Neural cell (in vitro differentiated cells): ENCODE measurements around the gene ERVW-1. TPM values are rescaled to one million over a fixed set of nuclear protein-coding genes. Genes with fewer than 3 reads are reported as not detected.
"Not testable (repeated sequence)": the region's sequence is repeated elsewhere in the genome, so short reads cannot be mapped to it uniquely, and the experiment has no call there.

Source experiments
- H2AFZ ChIP-seq: fragments of 200-600, 300-800 bp; sonication (generic), shearing (Covaris generic); 2 replicates; pipeline ENCODE4 v1.6.0; 2014; ENCODE audit warnings: low read depth, mild to moderate bottlenecking, antibody characterized with exemption, low read length, moderate library complexity
- H3F3A ChIP-seq: fragments of 200-600 bp; shearing (Covaris generic); 2 replicates; pipeline ENCODE4 v1.6.1; 2016; ENCODE audit warnings: mild to moderate bottlenecking, moderate library complexity, mixed read lengths, antibody characterized with exemption, low read length; ENCODE audit not compliant: insufficient read depth, poor library complexity, severe bottlenecking
- H3K27ac ChIP-seq: fragments of 200-600, 300-800 bp; sonication (generic), shearing (Covaris generic); 2 replicates; pipeline ENCODE4 v1.5.1; 2014; ENCODE audit warnings: mild to moderate bottlenecking, low read length, moderate library complexity
- H3K27me3 ChIP-seq: fragments of 300-800, 200-600 bp; sonication (generic), shearing (Covaris generic); 2 replicates; pipeline ENCODE4 v1.6.0; 2014; ENCODE audit warnings: mild to moderate bottlenecking, low read depth, low read length, moderate library complexity; ENCODE audit not compliant: insufficient read depth
- H3K36me3 ChIP-seq: fragments of 300-800, 200-600 bp; sonication (generic), shearing (Covaris generic); 2 replicates; pipeline ENCODE4 v1.5.1; 2014; ENCODE audit warnings: mild to moderate bottlenecking, antibody characterized with exemption, low read length, moderate library complexity; ENCODE audit not compliant: insufficient read depth
- H3K4me2 ChIP-seq: fragments of 300-800, 200-600 bp; sonication (generic), shearing (Covaris generic); 2 replicates; pipeline ENCODE4 v1.6.0; 2014; ENCODE audit warnings: mild to moderate bottlenecking, low read length
- H3K4me3 ChIP-seq: fragments of 300-800, 200-600 bp; sonication (generic), shearing (Covaris generic); 2 replicates; pipeline ENCODE4 v1.5.1; 2014; ENCODE audit warnings: mild to moderate bottlenecking, low read length, moderate library complexity
- H3K79me2 ChIP-seq: fragments of 200-600 bp; shearing (Covaris generic); replicated peaks from 2 replicates; pipeline ENCODE4 v1.6.0; 2014; ENCODE audit warnings: mild to moderate bottlenecking, low read length, moderate library complexity; ENCODE audit not compliant: insufficient read depth
- H3K9ac ChIP-seq: fragments of 300-800, 200-600 bp; sonication (generic), shearing (Covaris generic); 2 replicates; pipeline ENCODE4 v1.6.1; 2016; ENCODE audit warnings: mild to moderate bottlenecking, low read length, mixed read lengths
- H3K9me2 ChIP-seq: fragments of 200-600 bp; shearing (Covaris generic); 2 replicates; pipeline ENCODE4 v1.6.1; 2016; ENCODE audit warnings: mild to moderate bottlenecking, low read length, mixed read lengths; ENCODE audit not compliant: insufficient read depth
- H3K9me3 ChIP-seq: fragments of 200-600, 300-800 bp; sonication (generic), shearing (Covaris generic); 2 replicates; pipeline ENCODE4 v1.6.1; 2016; ENCODE audit warnings: mild to moderate bottlenecking, mixed run types, low read length, moderate library complexity, mixed read lengths
- H4K20me1 ChIP-seq: fragments of 200-600 bp; shearing (Covaris generic); 2 replicates; pipeline ENCODE4 v1.6.1; 2016; ENCODE audit warnings: mild to moderate bottlenecking, mixed run types; ENCODE audit not compliant: insufficient read depth
- EP300 ChIP-seq: fragments of 450-650 bp; conservative IDR thresholded peaks from 2 replicates; pipeline ENCODE4 v1.6.1; 2014; ENCODE audit warnings: antibody characterized with exemption, mild to moderate bottlenecking, moderate library complexity; ENCODE audit not compliant: poor library complexity, severe bottlenecking
- EZH2 ChIP-seq: fragments of 200-600, 300-800 bp; shearing (Covaris generic), sonication (generic); IDR thresholded peaks from 2 replicates; pipeline ENCODE4 v1.6.1; 2014; ENCODE audit warnings: antibody characterized with exemption, low read length, borderline replicate concordance, mild to moderate bottlenecking; ENCODE audit not compliant: insufficient read depth, poor library complexity, severe bottlenecking
- MXI1 ChIP-seq: fragments of 450-650 bp; conservative IDR thresholded peaks from 2 replicates; pipeline ENCODE4 v1.6.1; 2014; ENCODE audit warnings: antibody characterized with exemption, mild to moderate bottlenecking; ENCODE audit not compliant: poor library complexity, severe bottlenecking
- POLR2AphosphoS5 ChIP-seq: IDR thresholded peaks from 2 replicates; pipeline ENCODE4 v1.6.1; 2012
- RAD21 ChIP-seq: fragments of 450-650 bp; conservative IDR thresholded peaks from 2 replicates; pipeline ENCODE4 v1.6.1; 2014; ENCODE audit warnings: antibody characterized with exemption, mild to moderate bottlenecking, moderate library complexity
- SMC3 ChIP-seq: fragments of 450-650 bp; conservative IDR thresholded peaks from 2 replicates; pipeline ENCODE4 v1.6.1; 2014; ENCODE audit warnings: antibody characterized with exemption, mild to moderate bottlenecking, moderate library complexity; ENCODE audit not compliant: poor library complexity
- TAF1 ChIP-seq: IDR thresholded peaks from 2 replicates; pipeline ENCODE4 v1.6.1; 2012; ENCODE audit warnings: low read depth
- polyA plus RNA-seq: library from polyadenylated mRNA; depleted of rRNA; stranded (reverse); fragments of >200 nt; gene quantifications from 2 replicates; pipeline ENCODE4 v1.2.3, GENCODE V29; 2014
- TF ChIP-seq, protein P1 (sequence below): IDR thresholded peaks from 2 replicates; pipeline ENCODE4 v1.6.1; 2012; ENCODE audit warnings: borderline replicate concordance
- TF ChIP-seq, protein P2 (sequence below): fragments of 450-650 bp; IDR thresholded peaks from 2 replicates; pipeline ENCODE4 v1.5.1; 2014; ENCODE audit warnings: antibody characterized with exemption, mild to moderate bottlenecking, moderate library complexity; ENCODE audit not compliant: poor library complexity, severe bottlenecking

ERVW-1 gene
- polyA plus RNA-seq, 1 donor from 2014 or later = not detected

DNA sequence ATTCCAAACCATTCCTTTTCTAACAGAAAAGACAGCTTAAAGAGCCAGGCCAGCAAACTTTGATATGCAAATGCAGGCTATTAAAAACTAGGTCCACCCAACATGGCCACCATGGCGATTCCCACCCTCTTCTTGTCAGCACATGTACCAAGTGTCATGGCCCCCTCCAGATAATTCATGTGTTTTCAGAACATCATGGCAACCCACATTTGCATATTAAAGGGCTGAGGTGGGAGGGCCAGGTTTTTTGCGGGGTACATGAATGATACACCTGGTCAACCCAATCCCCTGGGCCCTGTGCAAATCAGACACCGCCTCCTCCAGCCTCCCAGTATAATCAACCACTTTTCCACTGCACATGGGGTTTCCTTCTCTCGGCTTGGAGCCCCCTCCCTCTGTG, 965 bp upstream of the ERVW-1 start:
- Histone ChIP-seq H4K20me1 (no peaks in the 10 kb centered on the region), H3K27me3 (no peaks in the 10 kb centered on the region), H3K4me3 (no peak overlapping the region)

DNA sequence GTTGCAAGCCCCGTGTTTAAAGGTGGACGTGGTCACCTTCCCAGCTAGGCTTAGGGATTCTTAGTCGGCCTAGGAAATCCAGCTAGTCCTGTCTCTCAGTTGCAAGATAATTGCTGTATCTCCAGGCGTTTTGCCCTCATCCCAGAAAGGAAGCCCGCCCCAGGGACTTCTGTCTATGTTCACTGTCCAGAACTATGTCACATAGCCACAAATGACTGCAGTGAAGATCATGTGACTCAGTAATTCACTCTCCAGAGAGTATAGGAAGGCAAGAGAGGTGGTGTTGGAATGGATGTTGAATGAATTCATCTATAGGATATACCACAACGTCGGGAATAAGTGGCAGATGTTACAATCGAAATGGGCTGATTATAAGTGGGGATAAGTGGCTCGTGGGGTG, 349 bp upstream of the ERVW-1 start:
- Histone ChIP-seq H3K4me2 (no peak overlapping the region), H4K20me1 (no peaks in the 10 kb centered on the region), H3K27me3 (no peaks in the 10 kb centered on the region), H3K36me3 (no peaks in the 10 kb centered on the region), H3F3A (no peaks in the 10 kb centered on the region), H3K9ac (no peak overlapping the region), H2AFZ (no peak overlapping the region), H3K9me2 (no peaks in the 10 kb centered on the region), H3K9me3 (no peaks in the 10 kb centered on the region), H3K79me2 (no peaks in the 10 kb centered on the region), H3K4me3 (no peak overlapping the region), H3K27ac (no peak overlapping the region)
- TF ChIP-seq EP300 = no peak
- no peak for TF ChIP-seq MXI1
- TF ChIP-seq RAD21 = no peak
- TF ChIP-seq, protein P1, sequence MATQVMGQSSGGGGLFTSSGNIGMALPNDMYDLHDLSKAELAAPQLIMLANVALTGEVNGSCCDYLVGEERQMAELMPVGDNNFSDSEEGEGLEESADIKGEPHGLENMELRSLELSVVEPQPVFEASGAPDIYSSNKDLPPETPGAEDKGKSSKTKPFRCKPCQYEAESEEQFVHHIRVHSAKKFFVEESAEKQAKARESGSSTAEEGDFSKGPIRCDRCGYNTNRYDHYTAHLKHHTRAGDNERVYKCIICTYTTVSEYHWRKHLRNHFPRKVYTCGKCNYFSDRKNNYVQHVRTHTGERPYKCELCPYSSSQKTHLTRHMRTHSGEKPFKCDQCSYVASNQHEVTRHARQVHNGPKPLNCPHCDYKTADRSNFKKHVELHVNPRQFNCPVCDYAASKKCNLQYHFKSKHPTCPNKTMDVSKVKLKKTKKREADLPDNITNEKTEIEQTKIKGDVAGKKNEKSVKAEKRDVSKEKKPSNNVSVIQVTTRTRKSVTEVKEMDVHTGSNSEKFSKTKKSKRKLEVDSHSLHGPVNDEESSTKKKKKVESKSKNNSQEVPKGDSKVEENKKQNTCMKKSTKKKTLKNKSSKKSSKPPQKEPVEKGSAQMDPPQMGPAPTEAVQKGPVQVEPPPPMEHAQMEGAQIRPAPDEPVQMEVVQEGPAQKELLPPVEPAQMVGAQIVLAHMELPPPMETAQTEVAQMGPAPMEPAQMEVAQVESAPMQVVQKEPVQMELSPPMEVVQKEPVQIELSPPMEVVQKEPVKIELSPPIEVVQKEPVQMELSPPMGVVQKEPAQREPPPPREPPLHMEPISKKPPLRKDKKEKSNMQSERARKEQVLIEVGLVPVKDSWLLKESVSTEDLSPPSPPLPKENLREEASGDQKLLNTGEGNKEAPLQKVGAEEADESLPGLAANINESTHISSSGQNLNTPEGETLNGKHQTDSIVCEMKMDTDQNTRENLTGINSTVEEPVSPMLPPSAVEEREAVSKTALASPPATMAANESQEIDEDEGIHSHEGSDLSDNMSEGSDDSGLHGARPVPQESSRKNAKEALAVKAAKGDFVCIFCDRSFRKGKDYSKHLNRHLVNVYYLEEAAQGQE = no peak
- TF ChIP-seq, protein P2, sequence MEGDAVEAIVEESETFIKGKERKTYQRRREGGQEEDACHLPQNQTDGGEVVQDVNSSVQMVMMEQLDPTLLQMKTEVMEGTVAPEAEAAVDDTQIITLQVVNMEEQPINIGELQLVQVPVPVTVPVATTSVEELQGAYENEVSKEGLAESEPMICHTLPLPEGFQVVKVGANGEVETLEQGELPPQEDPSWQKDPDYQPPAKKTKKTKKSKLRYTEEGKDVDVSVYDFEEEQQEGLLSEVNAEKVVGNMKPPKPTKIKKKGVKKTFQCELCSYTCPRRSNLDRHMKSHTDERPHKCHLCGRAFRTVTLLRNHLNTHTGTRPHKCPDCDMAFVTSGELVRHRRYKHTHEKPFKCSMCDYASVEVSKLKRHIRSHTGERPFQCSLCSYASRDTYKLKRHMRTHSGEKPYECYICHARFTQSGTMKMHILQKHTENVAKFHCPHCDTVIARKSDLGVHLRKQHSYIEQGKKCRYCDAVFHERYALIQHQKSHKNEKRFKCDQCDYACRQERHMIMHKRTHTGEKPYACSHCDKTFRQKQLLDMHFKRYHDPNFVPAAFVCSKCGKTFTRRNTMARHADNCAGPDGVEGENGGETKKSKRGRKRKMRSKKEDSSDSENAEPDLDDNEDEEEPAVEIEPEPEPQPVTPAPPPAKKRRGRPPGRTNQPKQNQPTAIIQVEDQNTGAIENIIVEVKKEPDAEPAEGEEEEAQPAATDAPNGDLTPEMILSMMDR = no peak
- TF ChIP-seq TAF1 = no peak
- no peak for TF ChIP-seq SMC3
- TF ChIP-seq EZH2 = no peak
- no peak for TF ChIP-seq POLR2AphosphoS5

More for the DNA sequence above, 965 bp upstream of the ERVW-1 start:
- Histone ChIP-seq H3K27ac (no peak overlapping the region), H3K4me2 (no peak overlapping the region), H3K9me2 (no peaks in the 10 kb centered on the region), H3K9ac (no peak overlapping the region), H2AFZ (no peak overlapping the region), H3K9me3 (no peaks in the 10 kb centered on the region), H3K36me3 (no peaks in the 10 kb centered on the region), H3F3A (no peaks in the 10 kb centered on the region), H3K79me2 (no peaks in the 10 kb centered on the region)
- TF ChIP-seq MXI1 = no peak
- no peak for TF ChIP-seq TAF1
- no peak for TF ChIP-seq SMC3
- TF ChIP-seq EP300 = no peak
- no peak for TF ChIP-seq RAD21
- no peak for TF ChIP-seq POLR2AphosphoS5
- TF ChIP-seq, protein P2 = no peak
- TF ChIP-seq, protein P1 = no peak
- TF ChIP-seq EZH2 = no peak

DNA sequence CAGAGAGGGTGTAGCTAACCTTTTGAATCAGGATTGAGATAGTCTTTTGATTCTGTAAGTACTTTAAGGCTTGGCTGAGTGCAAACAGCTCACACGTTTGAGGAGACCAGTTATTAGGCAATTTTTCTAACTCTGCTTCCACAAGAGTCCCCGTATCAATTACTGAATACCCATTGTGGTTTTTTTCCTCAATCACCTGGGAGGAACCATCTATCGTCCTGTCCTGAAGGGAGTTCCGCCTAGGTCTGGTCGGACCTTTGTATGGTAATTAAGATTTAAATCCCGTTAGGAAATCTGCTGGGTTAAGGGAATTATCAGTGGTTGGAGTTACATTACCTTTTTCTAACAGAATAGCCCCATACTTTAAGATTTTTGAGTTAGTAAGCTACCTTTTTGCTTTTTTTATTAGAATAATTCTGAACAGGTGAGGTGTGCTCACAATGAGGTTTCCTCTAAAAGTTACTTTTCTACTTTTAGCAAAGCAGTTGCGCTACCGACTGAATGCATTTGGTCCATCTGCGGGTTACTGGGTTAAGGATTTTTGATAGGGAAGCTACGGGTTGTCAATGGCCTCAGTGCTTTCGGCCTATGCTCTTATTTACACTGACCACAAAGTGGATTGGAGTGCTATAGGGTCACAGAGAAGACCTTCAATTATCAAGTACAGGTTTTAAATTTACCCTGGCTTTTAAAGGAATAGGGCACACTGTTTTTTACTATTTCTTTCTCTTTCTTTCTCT, 1.7 kb downstream of the ERVW-1 start:
- not testable (repeated sequence) for H3K79me2 ChIP-seq, H3K27me3 ChIP-seq, H3K9me2 ChIP-seq, H3K9ac ChIP-seq, H3K27ac ChIP-seq, H4K20me1 ChIP-seq, H2AFZ ChIP-seq, H3K36me3 ChIP-seq, H3F3A ChIP-seq, H3K4me2 ChIP-seq, H3K4me3 ChIP-seq, H3K9me3 ChIP-seq
